ENCODE measurements around the gene FAM32A.

GRCh38 chr19:16201011-16201391, 15.8 kb downstream of the FAM32A start:
- no peak for TF ChIP-seq CTCF (conservative IDR thresholded peaks at IDR 0.05)
- TF ChIP-seq ZFX (IDR thresholded peaks at IDR 0.05) = no peak
